ENCODE data around the gene NAV2. TPM values are rescaled to one million over a fixed set of nuclear protein-coding genes. Genes with fewer than 3 reads are reported as not detected.
"Not testable (repeated sequence)": the region's sequence is repeated elsewhere in the genome, so short reads cannot be mapped to it uniquely, and the experiment has no call there.

The NAV2 gene
- total RNA-seq, 2 donors from 2014 or later: 21.3 to 45.3 TPM

DNA sequence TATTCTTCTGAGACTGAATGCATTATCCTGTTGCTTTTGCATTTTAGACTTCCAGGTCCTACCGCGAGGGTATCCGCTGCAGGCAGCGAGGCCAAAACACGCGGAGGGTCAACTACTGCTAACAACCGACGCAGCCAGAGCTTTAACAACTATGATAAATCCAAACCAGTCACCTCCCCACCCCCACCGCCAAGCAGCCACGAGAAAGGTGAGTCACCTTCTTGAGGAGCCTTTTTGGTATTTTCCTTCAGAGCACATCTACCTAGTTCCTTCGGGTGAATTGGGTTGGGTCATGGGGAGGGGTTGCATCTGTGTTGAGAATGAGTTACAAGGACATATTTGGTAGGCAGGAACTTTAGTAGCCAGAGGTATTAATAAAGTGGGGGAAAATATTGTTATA, 179.8 kb downstream of the NAV2 start:
- Histone ChIP-seq H3K9ac (ENCODE audit: low read depth in 2 of 2, low read length in 2 of 2) (no peak overlapping the region), H3K36me3 (no peaks in the 10 kb centered on the region), H3K4me3 (no peak overlapping the region), H3K27ac (no peak overlapping the region), H3K4me1 (no peaks in the 10 kb centered on the region), H3K27me3 (no peaks in the 10 kb centered on the region), H3K9me3 (no peaks in the 10 kb centered on the region)
- TF ChIP-seq, protein P1, sequence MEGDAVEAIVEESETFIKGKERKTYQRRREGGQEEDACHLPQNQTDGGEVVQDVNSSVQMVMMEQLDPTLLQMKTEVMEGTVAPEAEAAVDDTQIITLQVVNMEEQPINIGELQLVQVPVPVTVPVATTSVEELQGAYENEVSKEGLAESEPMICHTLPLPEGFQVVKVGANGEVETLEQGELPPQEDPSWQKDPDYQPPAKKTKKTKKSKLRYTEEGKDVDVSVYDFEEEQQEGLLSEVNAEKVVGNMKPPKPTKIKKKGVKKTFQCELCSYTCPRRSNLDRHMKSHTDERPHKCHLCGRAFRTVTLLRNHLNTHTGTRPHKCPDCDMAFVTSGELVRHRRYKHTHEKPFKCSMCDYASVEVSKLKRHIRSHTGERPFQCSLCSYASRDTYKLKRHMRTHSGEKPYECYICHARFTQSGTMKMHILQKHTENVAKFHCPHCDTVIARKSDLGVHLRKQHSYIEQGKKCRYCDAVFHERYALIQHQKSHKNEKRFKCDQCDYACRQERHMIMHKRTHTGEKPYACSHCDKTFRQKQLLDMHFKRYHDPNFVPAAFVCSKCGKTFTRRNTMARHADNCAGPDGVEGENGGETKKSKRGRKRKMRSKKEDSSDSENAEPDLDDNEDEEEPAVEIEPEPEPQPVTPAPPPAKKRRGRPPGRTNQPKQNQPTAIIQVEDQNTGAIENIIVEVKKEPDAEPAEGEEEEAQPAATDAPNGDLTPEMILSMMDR (IDR thresholded peaks at IDR 0.05): no peak
- no peak for DNase-seq
- intact Hi-C loops (cut with DNase I): no loop called here

DNA sequence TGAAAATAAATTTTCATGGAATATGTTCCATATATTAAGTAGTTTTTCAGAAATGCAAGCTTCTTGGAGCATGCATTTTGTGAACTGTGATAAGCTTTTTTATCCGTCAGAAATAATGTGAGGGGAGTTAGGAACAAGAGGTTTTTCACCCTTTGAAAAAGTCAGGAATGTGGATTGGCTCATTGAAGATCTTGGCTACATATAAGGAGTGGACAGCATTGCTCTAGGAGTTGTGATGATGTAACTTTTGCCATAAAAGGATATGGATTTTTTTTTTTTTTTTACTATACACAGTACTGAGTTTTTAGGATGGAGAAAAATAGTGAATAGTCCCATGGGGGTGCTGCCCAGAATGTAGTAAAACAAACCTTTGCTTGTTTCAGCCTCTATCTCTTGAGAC, 180.2 kb downstream of the NAV2 start:
- Histone ChIP-seq H3K27me3 (no peaks in the 10 kb centered on the region), H3K9me3 (no peaks in the 10 kb centered on the region), H3K27ac (no peak overlapping the region), H3K9ac (ENCODE audit: low read depth in 2 of 2, low read length in 2 of 2) (no peak overlapping the region), H3K4me1 (no peaks in the 10 kb centered on the region), H3K36me3 (no peaks in the 10 kb centered on the region), H3K4me3 (no peak overlapping the region)
- TF ChIP-seq, protein P1 (IDR thresholded peaks at IDR 0.05): no peak
- no peak for DNase-seq
- intact Hi-C loops (cut with DNase I): no loop called here

DNA sequence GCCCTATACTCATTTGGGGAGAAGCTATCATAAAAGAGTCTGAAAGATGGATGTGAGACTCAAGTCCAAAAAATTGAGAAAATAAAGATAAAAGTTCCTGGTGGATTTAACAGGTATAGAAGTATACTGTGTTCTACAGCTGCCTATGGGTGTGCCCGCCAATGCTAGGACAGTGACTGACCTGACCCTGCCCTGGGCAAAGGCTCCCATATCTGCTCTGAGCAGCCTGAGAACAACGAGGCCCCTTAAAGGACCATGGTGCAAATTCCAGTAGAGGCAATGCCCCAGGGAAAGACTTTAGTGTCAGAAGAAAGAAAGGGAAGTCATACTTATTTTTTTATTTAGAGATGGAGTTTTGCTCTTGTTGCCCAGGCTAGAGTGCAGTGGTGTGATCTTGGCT, 181.8 kb downstream of the NAV2 start:
- DNase-seq: no peak
- H3K4me3 ChIP-seq: no peak overlapping the region
- intact Hi-C loops (cut with DNase I): no loop called here
- no peaks in the 10 kb centered on the region for H3K36me3 ChIP-seq
- no peaks in the 10 kb centered on the region for H3K27me3 ChIP-seq
- no peak overlapping the region for H3K9ac ChIP-seq (ENCODE audit: low read depth in 2 of 2, low read length in 2 of 2)
- TF ChIP-seq, protein P1 (IDR thresholded peaks at IDR 0.05): no peak
- H3K4me1 ChIP-seq: no peaks in the 10 kb centered on the region
- H3K9me3 ChIP-seq: no peaks in the 10 kb centered on the region
- H3K27ac ChIP-seq: no peak overlapping the region

GRCh38 chr11:19895037-19895436, 182.4 kb downstream of the NAV2 start:
- H3K4me1 ChIP-seq; H3K9me3 ChIP-seq; DNase-seq; H3K27me3 ChIP-seq; H3K36me3 ChIP-seq; H3K9ac ChIP-seq (ENCODE audit: low read depth in 2 of 2, low read length in 2 of 2); H3K4me3 ChIP-seq; H3K27ac ChIP-seq; intact Hi-C loops (cut with DNase I): not testable (repeated sequence)

DNA sequence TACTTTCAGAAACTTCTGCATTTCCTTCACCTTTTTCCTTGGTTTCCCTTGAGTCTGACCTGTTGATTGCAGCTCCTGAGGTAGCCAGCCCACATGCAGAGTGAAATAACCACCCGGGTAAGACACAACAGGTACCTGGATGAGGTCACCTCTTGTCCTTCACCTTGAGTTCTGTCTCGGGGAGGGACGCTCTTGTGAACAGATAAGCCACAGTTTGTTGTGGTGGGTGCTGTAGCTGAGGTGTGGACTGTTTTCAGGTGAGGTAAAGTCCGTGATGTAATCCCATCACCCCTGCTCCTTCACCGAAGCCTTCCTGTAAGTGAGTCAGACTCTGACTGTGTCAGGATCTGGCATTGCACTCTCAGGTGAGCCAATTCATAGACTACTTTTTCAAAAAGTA, 183.1 kb downstream of the NAV2 start:
- Histone ChIP-seq H3K4me3 (no peak overlapping the region), H3K27me3 (no peaks in the 10 kb centered on the region), H3K27ac (no peak overlapping the region), H3K9me3 (no peaks in the 10 kb centered on the region), H3K9ac (ENCODE audit: low read depth in 2 of 2, low read length in 2 of 2) (no peak overlapping the region), H3K4me1 (no peaks in the 10 kb centered on the region), H3K36me3 (no peaks in the 10 kb centered on the region)
- no peak for DNase-seq
- intact Hi-C loops (cut with DNase I): no loop called here
- TF ChIP-seq, protein P1 (IDR thresholded peaks at IDR 0.05): no peak

DNA sequence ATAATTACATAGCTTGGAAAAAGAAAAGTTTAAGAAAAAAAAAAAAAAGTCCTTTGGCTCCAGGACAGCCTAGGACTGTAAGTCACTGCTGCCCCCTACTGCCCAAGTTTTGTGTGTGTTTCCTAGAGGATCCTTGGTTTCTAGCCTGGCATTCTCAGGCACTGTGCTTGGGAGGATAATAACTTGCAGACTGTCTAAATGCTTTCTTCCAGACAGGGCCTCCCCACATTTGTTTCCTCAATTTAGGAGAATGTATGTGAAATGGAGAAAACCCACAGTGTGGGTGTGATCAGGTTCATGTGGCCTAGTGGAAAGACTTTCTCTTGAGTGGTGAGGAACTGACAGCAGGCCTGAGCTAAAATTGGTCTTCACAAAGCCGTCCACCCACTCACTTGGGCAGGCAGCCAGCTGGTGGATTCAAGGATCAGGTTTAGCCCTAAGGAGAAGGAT, 191.0 kb downstream of the NAV2 start:
- intact Hi-C loops (cut with DNase I): loop anchor here (2.0 to 10.0 kb wide), 3 partner anchors 161 to 839 kb away; partner anchors contain the start of gene MRGPRX2
- peak; percentile 82 for DNase-seq

More for the DNA sequence above, 191.0 kb downstream of the NAV2 start:
- H3K27ac ChIP-seq: no peak overlapping the region
- H3K27me3 ChIP-seq: no peaks in the 10 kb centered on the region
- no peak overlapping the region for H3K9ac ChIP-seq (ENCODE audit: low read depth in 2 of 2, low read length in 2 of 2)
- TF ChIP-seq, protein P1 (IDR thresholded peaks at IDR 0.05): peak; percentile 83
- H3K4me3 ChIP-seq: no peak overlapping the region
- no peaks in the 10 kb centered on the region for H3K36me3 ChIP-seq
- no peaks in the 10 kb centered on the region for H3K9me3 ChIP-seq
- no peaks in the 10 kb centered on the region for H3K4me1 ChIP-seq

Data from colonic mucosa (tissue), 4 donors.